ENCODE results near the gene TSEN54. TPM values are rescaled to one million over a fixed set of nuclear protein-coding genes. Genes with fewer than 3 reads are reported as not detected.

TSEN54 gene
- total RNA-seq, 4 donors from 2014 or later, result 15.4 to 31.2 (median 17.8) TPM

- no peaks in the 10 kb centered on the region for H3K36me3 ChIP-seq
- intact Hi-C loops (cut with DNase I; ENCODE audit: low total_unique reads), result no loop called here
- DNase-seq (peak in 1 of 2 donors; percentile 59), ATAC-seq (no peak)
- no peak overlapping the region for H3K4me3 ChIP-seq
- TF ChIP-seq, protein P1, sequence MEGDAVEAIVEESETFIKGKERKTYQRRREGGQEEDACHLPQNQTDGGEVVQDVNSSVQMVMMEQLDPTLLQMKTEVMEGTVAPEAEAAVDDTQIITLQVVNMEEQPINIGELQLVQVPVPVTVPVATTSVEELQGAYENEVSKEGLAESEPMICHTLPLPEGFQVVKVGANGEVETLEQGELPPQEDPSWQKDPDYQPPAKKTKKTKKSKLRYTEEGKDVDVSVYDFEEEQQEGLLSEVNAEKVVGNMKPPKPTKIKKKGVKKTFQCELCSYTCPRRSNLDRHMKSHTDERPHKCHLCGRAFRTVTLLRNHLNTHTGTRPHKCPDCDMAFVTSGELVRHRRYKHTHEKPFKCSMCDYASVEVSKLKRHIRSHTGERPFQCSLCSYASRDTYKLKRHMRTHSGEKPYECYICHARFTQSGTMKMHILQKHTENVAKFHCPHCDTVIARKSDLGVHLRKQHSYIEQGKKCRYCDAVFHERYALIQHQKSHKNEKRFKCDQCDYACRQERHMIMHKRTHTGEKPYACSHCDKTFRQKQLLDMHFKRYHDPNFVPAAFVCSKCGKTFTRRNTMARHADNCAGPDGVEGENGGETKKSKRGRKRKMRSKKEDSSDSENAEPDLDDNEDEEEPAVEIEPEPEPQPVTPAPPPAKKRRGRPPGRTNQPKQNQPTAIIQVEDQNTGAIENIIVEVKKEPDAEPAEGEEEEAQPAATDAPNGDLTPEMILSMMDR (IDR thresholded peaks at IDR 0.05 in 4 of 5, conservative IDR thresholded peaks at IDR 0.05 in 1 of 5), result no peak
- no peak for TF ChIP-seq POLR2A (IDR thresholded peaks at IDR 0.05)
- H3K27ac ChIP-seq, result peak overlapping the region; percentile 79 to 89 (median 86)
- no peaks in the 10 kb centered on the region for H3K27me3 ChIP-seq
- in situ Hi-C loops (cut with MboI; ENCODE audit: low sequenced_read_pairs in 4 of 4), result no loop called here
- H3K9me3 ChIP-seq, result no peaks in the 10 kb centered on the region
- H3K4me1 ChIP-seq, result peaks cover 82 to 88% of the 10 kb centered on the region in 2 donors
Measured at GRCh38 chr17:75480281-75480680, 36.0 kb upstream of the TSEN54 start.

DNA sequence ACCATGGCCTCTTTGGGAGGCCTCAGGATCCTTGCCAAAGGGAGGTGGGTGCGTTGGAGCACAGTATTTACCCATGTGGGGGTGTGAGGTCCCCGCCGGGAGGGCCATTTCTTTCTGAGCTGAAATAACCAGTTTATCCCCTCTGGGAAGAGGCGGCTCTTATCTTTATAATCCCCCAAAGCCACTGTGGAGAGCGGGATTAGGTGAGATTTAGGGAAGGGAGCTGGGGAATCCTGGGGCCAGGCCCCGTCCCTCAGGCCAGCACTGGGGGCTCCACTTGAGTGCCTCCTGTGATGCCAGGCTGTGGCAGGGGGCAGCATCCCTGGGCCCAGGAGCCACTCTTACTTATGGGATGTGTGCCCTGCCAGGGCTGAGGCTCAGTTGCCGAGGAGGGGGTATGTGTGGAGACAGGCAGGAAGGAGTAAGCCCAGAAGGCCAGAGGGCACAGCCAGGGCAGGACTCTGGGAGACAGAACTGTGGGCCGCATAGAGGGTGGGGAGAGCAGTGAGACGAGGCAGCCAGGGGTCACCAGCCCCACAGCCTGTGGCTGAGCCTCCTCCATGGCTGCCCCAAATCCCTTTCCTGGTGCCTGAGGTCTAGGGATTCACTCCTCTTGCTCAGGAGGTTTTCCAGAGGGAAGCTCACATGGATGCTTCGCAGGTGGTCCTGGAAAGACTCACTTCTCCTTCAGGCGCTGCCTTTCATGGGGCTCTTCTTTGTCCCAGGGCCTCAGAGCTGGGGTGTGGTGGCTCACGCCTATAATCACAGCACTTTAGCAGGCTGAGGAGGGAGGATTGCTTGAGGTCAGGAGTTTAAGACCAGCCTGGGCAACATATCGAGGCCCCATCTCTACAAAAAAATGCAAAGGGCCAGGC is 34.9 kb upstream of the TSEN54 start:
- Histone ChIP-seq H3K4me3 (no peak overlapping the region), H3K27ac (peak overlapping the region; percentile 79 to 89 (median 86)), H3K9me3 (no peaks in the 10 kb centered on the region), H3K4me1 (peaks cover 83 to 88% of the 10 kb centered on the region in 2 donors), H3K27me3 (no peaks in the 10 kb centered on the region), H3K36me3 (no peaks in the 10 kb centered on the region)
- TF ChIP-seq, protein P1 (IDR thresholded peaks at IDR 0.05 in 4 of 5, conservative IDR thresholded peaks at IDR 0.05 in 1 of 5), result no peak
- TF ChIP-seq POLR2A (IDR thresholded peaks at IDR 0.05), result no peak
- intact Hi-C loops (cut with DNase I; ENCODE audit: low total_unique reads), result no loop called here
- DNase-seq, result no peak
- ATAC-seq, result no peak
- in situ Hi-C loops (cut with MboI; ENCODE audit: low sequenced_read_pairs in 4 of 4), result no loop called here

- intact Hi-C loops (cut with DNase I; ENCODE audit: low total_unique reads) (no loop called here), in situ Hi-C loops (cut with MboI; ENCODE audit: low sequenced_read_pairs in 4 of 4) (no loop called here)
- no peaks in the 10 kb centered on the region for H3K9me3 ChIP-seq
- no peak for DNase-seq
- H3K4me3 ChIP-seq, result no peak overlapping the region
- no peak for ATAC-seq
- TF ChIP-seq POLR2A (IDR thresholded peaks at IDR 0.05), result no peak
- TF ChIP-seq, protein P1 (IDR thresholded peaks at IDR 0.05 in 4 of 5, conservative IDR thresholded peaks at IDR 0.05 in 1 of 5), result no peak
- H3K27me3 ChIP-seq, result no peaks in the 10 kb centered on the region
- H3K27ac ChIP-seq, result peak overlapping the region; percentile 79 to 89 (median 86)
- H3K36me3 ChIP-seq, result no peaks in the 10 kb centered on the region
- H3K4me1 ChIP-seq, result peaks cover 81 to 88% of the 10 kb centered on the region in 2 donors
Measured at GRCh38 chr17:75482098-75482942, 34.0 kb upstream of the TSEN54 start.

- Histone ChIP-seq H3K4me3 (no peak overlapping the region), H3K27me3 (no peaks in the 10 kb centered on the region), H3K36me3 (no peaks in the 10 kb centered on the region), H3K27ac (peak overlapping the region; percentile 35 to 89 (median 64)), H3K4me1 (peaks cover 92 to 95% of the 10 kb centered on the region in 2 donors), H3K9me3 (no peaks in the 10 kb centered on the region)
- ATAC-seq, result no peak
- in situ Hi-C loops (cut with MboI; ENCODE audit: low sequenced_read_pairs in 4 of 4), result no loop called here
- intact Hi-C loops (cut with DNase I; ENCODE audit: low total_unique reads), result no loop called here
- TF ChIP-seq, protein P1 (IDR thresholded peaks at IDR 0.05 in 4 of 5, conservative IDR thresholded peaks at IDR 0.05 in 1 of 5), result no peak
- TF ChIP-seq POLR2A (IDR thresholded peaks at IDR 0.05), result no peak
- no peak for DNase-seq
Measured at GRCh38 chr17:75485688-75486087, 30.6 kb upstream of the TSEN54 start.

Measured in gastrocnemius medialis (tissue), 4 donors.